Measurements from ENCODE around the gene PKP2. TPM values are rescaled to one million over a fixed set of nuclear protein-coding genes. Genes with fewer than 3 reads are reported as not detected.
A peak's percentile ranks its signal among the peaks of the same experiment; 100 is the strongest.

Gene PKP2
- not detected in 2 replicates for total RNA-seq

DNA sequence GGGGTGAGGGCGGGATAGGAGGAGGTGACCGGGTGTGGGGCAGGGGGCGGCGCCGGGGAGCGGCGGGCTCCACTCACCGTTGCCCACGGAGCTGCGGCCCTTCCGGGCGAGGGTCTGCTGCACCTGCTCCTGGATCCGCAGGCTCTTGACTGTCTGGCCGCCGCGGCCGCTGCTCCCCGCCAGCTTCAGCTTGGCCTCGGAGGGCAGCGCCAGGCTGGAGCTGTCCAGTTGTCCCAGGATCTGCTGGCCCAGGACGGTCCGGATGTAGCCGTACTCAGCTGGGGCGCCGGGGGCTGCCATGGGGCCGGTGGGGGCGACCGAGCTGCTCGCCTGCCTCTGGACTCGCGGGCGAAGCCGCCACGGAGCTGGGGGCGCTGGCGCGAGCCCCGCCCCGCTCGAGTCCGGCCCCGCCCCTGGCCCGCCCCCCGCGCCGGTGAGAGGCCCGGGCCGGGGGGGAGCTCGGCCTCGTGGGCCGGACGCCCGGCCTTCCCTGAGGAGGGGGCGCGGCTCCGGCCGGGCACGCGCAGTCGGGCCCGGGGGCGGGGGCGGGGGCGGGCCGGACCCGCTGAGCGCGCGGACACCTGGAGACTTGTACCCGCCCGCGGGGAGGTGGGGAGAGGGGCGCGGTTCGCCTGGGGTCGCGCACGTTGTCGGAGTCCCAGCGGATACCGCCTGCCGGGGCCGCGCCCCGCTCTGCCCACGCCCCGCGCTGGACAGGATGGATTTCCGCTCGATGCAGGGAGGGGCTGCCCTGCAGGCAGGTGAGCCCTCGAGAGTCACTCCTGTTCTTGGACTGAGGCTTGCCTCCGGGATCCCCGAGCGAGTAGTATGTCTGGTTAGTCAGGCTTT is at the start of gene PKP2:
PKP2 (minus strand) TSS at position 346 of the 849 bp plus-strand sequence; CDS start at position 300, 46 bp downstream.
- Mint-ChIP-seq H3K27ac (no peak within 1 kb of the TSS), H3K4me3 (peak within 1 kb of the TSS; percentile 63), H3K9me3 (no peaks in the 10 kb centered on the region), H3K4me1 (ENCODE audit: low read depth) (peaks cover 14% of the 10 kb centered on the region), H3K27me3 (ENCODE audit: insufficient read depth) (peaks cover 43% of the 10 kb centered on the region), H3K36me3 (ENCODE audit: low read depth) (no peaks in the 10 kb centered on the region)
- intact Hi-C loops (cut with micrococcal nuclease) = loop anchor here (10.0 kb wide), 1 partner anchor 1128 kb away; the partner anchor contains the start of gene ALG10
- no peak for DNase-seq (ENCODE audit: low spot score)

DNA sequence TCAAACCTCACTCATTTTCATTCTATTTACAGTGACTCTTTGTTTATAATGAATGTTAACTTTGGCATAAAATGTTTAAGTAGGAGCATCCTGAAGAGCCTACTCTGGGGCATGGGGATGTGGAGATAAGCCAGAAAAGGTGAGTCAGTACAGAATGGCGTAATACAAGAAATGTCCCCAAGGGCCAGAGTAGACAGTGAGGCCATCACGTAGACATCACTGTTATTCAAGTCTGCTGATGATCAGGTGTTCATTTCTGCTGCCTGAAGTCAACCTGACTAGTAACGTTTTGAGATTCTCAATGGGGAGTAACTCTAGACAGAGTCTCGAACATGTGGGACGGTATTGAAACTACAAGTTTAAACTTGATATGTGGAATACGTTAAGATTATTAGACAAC is 47.6 kb upstream of the PKP2 start:
- Mint-ChIP-seq H3K36me3 (ENCODE audit: low read depth) (no peaks in the 10 kb centered on the region), H3K4me1 (ENCODE audit: low read depth) (no peaks in the 10 kb centered on the region), H3K27ac (no peak overlapping the region), H3K9me3 (no peaks in the 10 kb centered on the region), H3K27me3 (ENCODE audit: insufficient read depth) (no peaks in the 10 kb centered on the region), H3K4me3 (no peak overlapping the region)
- intact Hi-C loops (cut with micrococcal nuclease) = no loop called here
- no peak for DNase-seq (ENCODE audit: low spot score)

DNA sequence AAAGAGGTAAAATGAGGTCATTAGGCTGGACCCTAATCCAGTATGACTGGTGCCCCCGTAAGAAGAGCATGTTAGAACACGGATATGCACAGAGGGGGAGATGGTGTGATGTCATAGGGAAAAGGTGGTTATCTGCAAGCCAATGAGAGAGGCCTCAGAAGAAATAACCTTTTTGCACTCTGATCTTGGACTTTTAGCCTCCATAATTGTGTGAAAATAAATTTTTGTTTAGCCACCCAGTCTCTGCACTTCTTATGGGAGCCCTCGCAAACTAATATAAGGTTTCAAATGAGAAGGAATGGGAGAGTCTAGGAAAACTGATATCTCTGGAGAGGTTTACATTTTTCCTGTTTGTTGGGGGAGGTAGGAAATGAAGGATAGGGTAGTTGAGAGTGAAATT is 43.2 kb upstream of the PKP2 start:
- DNase-seq (ENCODE audit: low spot score) = no peak
- H3K36me3 Mint-ChIP-seq (ENCODE audit: low read depth) = no peaks in the 10 kb centered on the region
- H3K9me3 Mint-ChIP-seq = no peaks in the 10 kb centered on the region
- H3K27ac Mint-ChIP-seq = no peak overlapping the region
- H3K27me3 Mint-ChIP-seq (ENCODE audit: insufficient read depth) = peaks cover 1% of the 10 kb centered on the region
- intact Hi-C loops (cut with micrococcal nuclease) = no loop called here
- no peaks in the 10 kb centered on the region for H3K4me1 Mint-ChIP-seq (ENCODE audit: low read depth)
- H3K4me3 Mint-ChIP-seq = no peak overlapping the region

DNA sequence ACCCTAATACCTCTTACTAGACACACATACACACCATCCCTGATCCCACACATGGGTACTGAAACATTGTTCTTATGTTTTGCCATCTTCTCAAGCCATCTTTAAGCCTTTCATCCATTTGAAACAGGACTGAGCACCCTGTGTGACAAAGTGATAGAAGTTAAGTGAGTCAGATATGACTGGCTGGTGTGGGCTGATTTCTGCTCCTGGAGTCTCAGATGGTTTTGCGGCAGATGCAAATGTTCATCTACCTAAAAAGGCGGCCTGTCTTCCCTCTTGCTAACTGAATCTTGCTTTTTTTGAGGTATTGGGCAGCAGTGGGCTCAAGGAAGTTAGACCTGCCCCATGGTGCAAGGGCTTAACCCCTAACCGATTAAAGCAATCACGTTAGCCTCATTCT is 30.4 kb upstream of the PKP2 start:
- no peak overlapping the region for H3K4me3 Mint-ChIP-seq
- DNase-seq (ENCODE audit: low spot score) = no peak
- no peaks in the 10 kb centered on the region for H3K27me3 Mint-ChIP-seq (ENCODE audit: insufficient read depth)
- no peaks in the 10 kb centered on the region for H3K36me3 Mint-ChIP-seq (ENCODE audit: low read depth)
- no peak overlapping the region for H3K27ac Mint-ChIP-seq
- intact Hi-C loops (cut with micrococcal nuclease) = no loop called here
- H3K4me1 Mint-ChIP-seq (ENCODE audit: low read depth) = no peaks in the 10 kb centered on the region
- H3K9me3 Mint-ChIP-seq = no peaks in the 10 kb centered on the region

DNA sequence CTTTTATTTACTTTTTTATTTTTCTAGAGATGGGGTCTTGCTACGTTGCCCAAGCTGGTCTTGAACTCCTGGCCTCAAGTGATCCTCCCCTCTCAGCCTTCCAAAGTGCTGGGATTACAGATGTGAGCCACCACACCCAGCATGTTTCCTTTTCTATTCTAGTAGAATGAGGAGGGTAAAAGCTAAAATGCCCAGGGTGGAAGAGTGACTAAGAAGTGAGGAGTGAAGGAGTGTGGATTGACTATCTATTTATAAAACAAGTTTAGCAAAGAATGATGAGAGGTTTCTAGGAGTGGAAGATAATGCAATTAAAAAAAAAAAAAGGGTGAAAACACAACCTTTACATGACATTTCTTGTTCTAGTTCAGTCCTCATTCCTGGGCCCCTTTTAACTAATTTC is 29.8 kb upstream of the PKP2 start:
- DNase-seq (ENCODE audit: low spot score) = no peak
- H3K4me3 Mint-ChIP-seq = no peak overlapping the region
- no peaks in the 10 kb centered on the region for H3K36me3 Mint-ChIP-seq (ENCODE audit: low read depth)
- intact Hi-C loops (cut with micrococcal nuclease) = no loop called here
- no peaks in the 10 kb centered on the region for H3K4me1 Mint-ChIP-seq (ENCODE audit: low read depth)
- H3K9me3 Mint-ChIP-seq = no peaks in the 10 kb centered on the region
- no peak overlapping the region for H3K27ac Mint-ChIP-seq
- no peaks in the 10 kb centered on the region for H3K27me3 Mint-ChIP-seq (ENCODE audit: insufficient read depth)

DNA sequence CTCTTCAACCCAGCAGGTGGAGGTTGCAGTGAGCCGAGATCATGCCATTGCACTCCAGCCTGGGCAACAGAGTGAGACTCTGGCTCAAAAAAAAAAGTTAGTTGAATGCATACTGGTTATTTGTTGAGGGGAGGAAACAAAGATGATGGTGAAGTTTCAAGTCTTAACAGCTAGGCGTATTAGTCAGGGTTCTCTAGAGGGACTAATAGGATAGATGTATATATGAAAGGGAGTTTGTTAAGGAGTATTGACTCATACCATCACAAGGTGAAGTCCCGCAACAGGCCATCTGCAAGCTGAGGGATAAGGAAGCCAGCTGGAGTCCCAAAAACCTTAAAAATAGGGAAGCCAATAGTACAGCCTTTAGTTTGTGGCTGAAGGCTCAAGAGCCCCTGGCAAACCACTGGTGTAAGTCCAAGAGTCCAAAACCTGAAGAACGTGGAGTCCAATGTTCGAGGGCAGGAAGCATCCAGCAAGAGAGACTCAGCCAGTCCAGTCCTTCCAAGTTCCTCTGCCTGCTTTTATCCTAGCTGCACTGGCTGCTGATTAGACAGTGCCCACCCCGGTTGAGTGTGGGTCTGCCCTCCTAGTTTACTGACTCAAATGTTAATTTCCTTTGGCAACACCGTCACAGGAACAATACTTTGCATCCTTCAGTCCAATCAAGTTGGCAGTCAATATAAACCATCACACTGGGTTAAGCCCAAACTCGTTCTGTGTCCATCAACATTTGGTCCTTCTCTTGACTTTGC is 26.1 kb upstream of the PKP2 start:
- Mint-ChIP-seq H3K27ac (no peak overlapping the region), H3K4me1 (ENCODE audit: low read depth) (no peaks in the 10 kb centered on the region), H3K9me3 (no peaks in the 10 kb centered on the region), H3K27me3 (ENCODE audit: insufficient read depth) (no peaks in the 10 kb centered on the region), H3K36me3 (ENCODE audit: low read depth) (no peaks in the 10 kb centered on the region), H3K4me3 (no peak overlapping the region)
- DNase-seq (ENCODE audit: low spot score) = no peak
- intact Hi-C loops (cut with micrococcal nuclease) = no loop called here

DNA sequence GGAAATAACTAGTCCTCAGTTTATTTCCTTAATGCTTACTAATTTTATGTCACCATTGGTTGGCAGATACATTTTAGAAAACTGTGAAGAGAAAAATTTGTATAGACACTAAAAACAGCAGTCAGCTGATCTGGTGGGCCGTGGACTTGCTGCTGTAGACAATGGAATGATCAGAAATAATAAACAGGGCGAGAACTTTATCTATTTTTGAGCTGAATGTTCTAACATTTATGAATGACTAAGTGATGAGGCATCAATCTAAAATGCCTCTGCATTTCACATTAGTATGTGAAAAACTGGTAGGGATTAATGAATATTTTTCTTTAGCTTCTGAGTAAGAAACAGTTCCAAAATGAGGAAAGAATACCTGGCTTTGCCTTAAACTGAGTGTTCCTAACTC is 24.8 kb upstream of the PKP2 start:
- no peak overlapping the region for H3K27ac Mint-ChIP-seq
- no peaks in the 10 kb centered on the region for H3K36me3 Mint-ChIP-seq (ENCODE audit: low read depth)
- intact Hi-C loops (cut with micrococcal nuclease) = no loop called here
- H3K4me1 Mint-ChIP-seq (ENCODE audit: low read depth) = no peaks in the 10 kb centered on the region
- no peak for DNase-seq (ENCODE audit: low spot score)
- H3K9me3 Mint-ChIP-seq = no peaks in the 10 kb centered on the region
- no peak overlapping the region for H3K4me3 Mint-ChIP-seq
- no peaks in the 10 kb centered on the region for H3K27me3 Mint-ChIP-seq (ENCODE audit: insufficient read depth)

DNA sequence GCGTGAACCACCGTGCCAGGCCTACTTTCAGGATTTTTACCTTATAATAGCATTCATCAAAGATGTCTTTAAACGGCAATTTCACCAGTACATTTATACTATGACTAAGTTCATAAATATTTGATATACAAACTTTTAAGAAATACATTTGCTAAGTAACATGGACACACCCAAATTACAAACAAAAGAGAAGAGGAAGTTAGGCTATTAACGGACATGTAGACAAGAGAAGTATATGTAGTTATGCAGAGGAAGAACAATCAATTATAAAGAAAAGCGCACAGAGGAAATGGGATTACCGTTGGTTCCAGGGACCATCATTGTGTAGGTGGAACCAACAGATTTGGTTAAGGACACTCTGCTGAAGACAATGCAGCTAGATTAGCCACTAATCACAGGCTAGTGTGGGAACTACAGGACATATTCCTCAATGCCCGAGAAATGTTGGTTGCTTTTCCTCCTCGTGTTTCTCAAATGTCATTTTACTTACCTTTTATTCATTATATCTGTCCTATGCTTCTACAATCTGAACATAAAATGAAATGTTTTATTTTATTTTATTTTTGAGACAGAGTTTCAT is 24.0 kb upstream of the PKP2 start:
- no peaks in the 10 kb centered on the region for H3K9me3 Mint-ChIP-seq
- intact Hi-C loops (cut with micrococcal nuclease) = no loop called here
- no peak overlapping the region for H3K4me3 Mint-ChIP-seq
- no peak for DNase-seq (ENCODE audit: low spot score)
- no peaks in the 10 kb centered on the region for H3K4me1 Mint-ChIP-seq (ENCODE audit: low read depth)
- no peak overlapping the region for H3K27ac Mint-ChIP-seq
- H3K27me3 Mint-ChIP-seq (ENCODE audit: insufficient read depth) = no peaks in the 10 kb centered on the region
- H3K36me3 Mint-ChIP-seq (ENCODE audit: low read depth) = no peaks in the 10 kb centered on the region

DNA sequence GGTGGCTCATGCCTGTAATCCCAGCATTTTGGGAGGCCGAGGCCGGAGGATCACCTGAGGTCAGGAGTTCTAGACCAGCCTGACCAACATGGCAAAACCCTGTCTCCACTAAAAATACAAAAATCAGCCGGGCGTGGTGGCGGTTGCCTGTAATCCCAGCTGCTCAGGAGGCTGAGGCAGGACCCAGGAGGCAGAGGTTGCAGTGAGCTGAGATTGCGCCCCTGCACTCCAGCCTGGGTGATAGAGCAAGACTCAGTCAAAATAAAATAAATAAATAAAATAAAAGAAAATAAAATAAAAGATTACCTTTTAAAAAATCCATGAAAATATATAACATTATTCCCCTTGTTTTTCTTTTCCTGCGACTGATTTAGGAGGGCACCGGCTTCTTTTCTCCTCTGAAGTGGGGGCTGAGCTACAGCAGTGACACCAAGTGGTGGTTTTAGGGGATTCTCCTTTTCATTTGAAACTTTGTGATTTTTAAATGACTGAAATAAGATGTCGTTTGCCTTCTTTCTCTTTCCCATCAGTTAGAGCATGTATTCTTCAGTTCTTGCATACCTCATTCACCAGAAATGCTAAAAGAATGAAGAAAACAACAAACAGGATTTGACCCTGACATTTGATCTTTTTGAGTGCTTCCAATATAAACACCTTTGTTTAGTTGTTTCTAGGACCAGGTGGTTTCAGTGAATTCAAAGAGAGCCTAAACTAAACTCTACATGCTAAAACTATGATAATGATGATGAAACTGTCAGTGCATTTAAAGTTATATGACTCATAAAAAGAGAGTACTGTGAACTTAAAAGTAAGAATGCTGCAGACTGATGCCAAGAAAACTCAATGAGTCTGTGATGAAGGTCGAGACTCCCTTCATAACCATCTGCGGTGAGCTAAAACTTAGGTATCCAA is 22.6 kb upstream of the PKP2 start:
- Mint-ChIP-seq H3K4me1 (ENCODE audit: low read depth) (no peaks in the 10 kb centered on the region), H3K27ac (no peak overlapping the region), H3K36me3 (ENCODE audit: low read depth) (no peaks in the 10 kb centered on the region), H3K9me3 (no peaks in the 10 kb centered on the region), H3K27me3 (ENCODE audit: insufficient read depth) (no peaks in the 10 kb centered on the region), H3K4me3 (no peak overlapping the region)
- DNase-seq (ENCODE audit: low spot score) = no peak
- intact Hi-C loops (cut with micrococcal nuclease) = loop anchor here (1.0 kb wide), 1 partner anchor 163 kb away; no protein-coding TSS in a partner anchor

DNA sequence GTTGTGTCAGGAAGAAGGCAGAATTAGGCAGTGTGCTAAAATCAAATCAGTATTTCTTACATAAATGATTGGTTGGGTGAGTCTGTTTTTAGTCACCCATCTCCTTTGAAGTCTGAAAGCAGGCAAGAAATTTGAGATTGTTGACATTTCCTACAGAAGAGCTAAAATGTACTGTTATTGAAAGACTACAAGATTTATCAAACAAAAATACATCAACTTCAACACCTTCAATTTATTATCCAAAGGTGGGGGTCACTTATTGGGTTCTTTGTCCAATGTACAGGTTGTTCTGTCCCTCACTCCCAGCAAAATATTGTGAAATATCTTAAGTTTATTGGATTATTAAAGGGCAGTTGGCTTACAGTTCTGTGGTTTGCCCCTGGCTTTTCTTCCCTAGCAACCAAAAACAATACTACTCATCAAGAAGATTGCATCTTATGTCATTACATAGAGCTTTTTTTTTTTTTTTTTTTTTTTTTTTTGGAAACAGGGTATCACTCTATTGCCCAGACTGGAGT is 20.6 kb upstream of the PKP2 start:
- DNase-seq (ENCODE audit: low spot score) = no peak

DNA sequence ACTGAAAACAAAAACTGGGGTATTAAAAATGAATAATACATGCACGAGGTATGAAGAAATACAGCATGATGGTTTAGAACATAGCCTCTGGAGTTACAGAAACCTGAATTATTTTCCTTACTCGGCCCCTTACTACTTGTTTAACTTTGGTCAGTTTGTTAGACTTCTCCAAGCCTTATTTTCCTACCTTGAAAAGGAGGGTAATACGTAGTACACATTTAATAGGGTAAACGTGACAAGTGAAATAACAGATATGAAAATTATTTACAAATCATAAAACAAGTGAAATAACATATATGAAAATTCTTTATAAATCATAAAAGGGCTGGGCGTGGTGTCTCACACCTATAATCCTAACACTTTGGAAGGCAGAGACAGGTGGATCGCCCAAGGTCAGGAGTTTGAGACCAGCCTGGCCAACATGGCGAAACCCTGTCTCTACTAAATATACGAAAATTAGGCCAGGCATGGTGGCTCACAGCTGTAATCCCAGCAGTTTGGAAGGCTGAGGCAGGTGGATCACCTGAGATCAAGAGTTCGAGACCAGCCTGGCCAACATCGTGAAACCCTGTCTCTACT is 11.4 kb upstream of the PKP2 start:
- H3K9me3 Mint-ChIP-seq = no peaks in the 10 kb centered on the region
- H3K36me3 Mint-ChIP-seq (ENCODE audit: low read depth) = no peaks in the 10 kb centered on the region
- intact Hi-C loops (cut with micrococcal nuclease) = no loop called here
- H3K4me1 Mint-ChIP-seq (ENCODE audit: low read depth) = no peaks in the 10 kb centered on the region
- peaks cover 3% of the 10 kb centered on the region for H3K27me3 Mint-ChIP-seq (ENCODE audit: insufficient read depth)
- no peak for DNase-seq (ENCODE audit: low spot score)
- H3K4me3 Mint-ChIP-seq = no peak overlapping the region
- H3K27ac Mint-ChIP-seq = no peak overlapping the region

More for the DNA sequence above, 20.6 kb upstream of the PKP2 start:
- intact Hi-C loops (cut with micrococcal nuclease) = no loop called here
- Mint-ChIP-seq H3K27me3 (ENCODE audit: insufficient read depth) (no peaks in the 10 kb centered on the region), H3K9me3 (no peaks in the 10 kb centered on the region), H3K27ac (no peak overlapping the region), H3K36me3 (ENCODE audit: low read depth) (no peaks in the 10 kb centered on the region), H3K4me1 (ENCODE audit: low read depth) (no peaks in the 10 kb centered on the region), H3K4me3 (no peak overlapping the region)

DNA sequence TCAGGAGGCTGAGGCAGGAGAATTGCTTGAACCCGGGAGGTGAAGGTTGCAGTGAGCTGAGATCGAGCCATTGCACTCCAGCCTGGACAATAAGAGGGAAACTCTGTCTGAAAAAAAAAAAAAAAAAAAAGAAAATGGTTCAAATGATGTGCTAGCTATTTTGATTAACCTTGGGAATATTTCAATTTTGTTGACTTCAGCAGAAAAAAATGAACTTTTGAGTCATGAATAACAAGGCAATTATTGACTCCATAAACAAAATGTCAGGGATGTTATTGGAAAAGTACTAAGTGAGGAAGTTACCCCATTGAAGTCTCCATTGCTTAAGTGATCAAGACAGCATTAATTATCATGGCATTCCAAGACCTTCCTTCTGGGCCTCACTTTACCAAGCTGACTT is 10.6 kb upstream of the PKP2 start:
- peaks cover 3% of the 10 kb centered on the region for H3K27me3 Mint-ChIP-seq (ENCODE audit: insufficient read depth)
- no peaks in the 10 kb centered on the region for H3K36me3 Mint-ChIP-seq (ENCODE audit: low read depth)
- intact Hi-C loops (cut with micrococcal nuclease) = no loop called here
- DNase-seq (ENCODE audit: low spot score) = no peak
- no peaks in the 10 kb centered on the region for H3K9me3 Mint-ChIP-seq
- H3K27ac Mint-ChIP-seq = no peak overlapping the region
- no peaks in the 10 kb centered on the region for H3K4me1 Mint-ChIP-seq (ENCODE audit: low read depth)
- no peak overlapping the region for H3K4me3 Mint-ChIP-seq
